Vagina (tissue), 2 donors: ENCODE data around the gene NPM1.

Source experiments
- CTCF ChIP-seq, 3 experiments: fragments of 450-650 bp in 2 of 3; fragments of 200-600 bp in 1 of 3; sonication (generic) in 1 of 3; IDR thresholded peaks; one replicate each; pipeline ENCODE4 v1.5.1; 2017 to 2019; ENCODE audit warnings: antibody characterized with exemption in 3 of 3, mild to moderate bottlenecking in 2 of 3, moderate library complexity in 2 of 3
- POLR2A ChIP-seq, 2 donors: fragments of 450-650 bp; IDR thresholded peaks; one replicate each; pipeline ENCODE4 v1.6.1; 2017; ENCODE audit warnings: antibody characterized with exemption in 2 of 2, mild to moderate bottlenecking in 2 of 2, moderate library complexity in 2 of 2

- TF ChIP-seq POLR2A (IDR thresholded peaks at IDR 0.05) (no peak), CTCF (IDR thresholded peaks at IDR 0.05) (no peak)
Observed at GRCh38 chr5:171369056-171369455, 18.6 kb upstream of the NPM1 start.
